ENCODE measurements around the gene SMAP1. TPM values are rescaled to one million over a fixed set of nuclear protein-coding genes. Genes with fewer than 3 reads are reported as not detected.
A peak's percentile ranks its signal among the peaks of the same experiment; 100 is the strongest.

Gene SMAP1
- total RNA-seq, 1 donor from 2014 or later, result 40.4 TPM

GRCh38 chr6:70700922-70701876 lies 33.5 kb downstream of the SMAP1 start:
- Mint-ChIP-seq H3K27ac (ENCODE audit: unreplicated experiment) (no peak overlapping the region), H3K4me3 (ENCODE audit: unreplicated experiment) (no peak overlapping the region), H3K27me3 (ENCODE audit: unreplicated experiment) (no peaks in the 10 kb centered on the region), H3K4me1 (ENCODE audit: unreplicated experiment) (peaks cover 6% of the 10 kb centered on the region), H3K9me3 (ENCODE audit: unreplicated experiment) (no peaks in the 10 kb centered on the region), H3K36me3 (ENCODE audit: low read depth, unreplicated experiment) (peaks cover 3% of the 10 kb centered on the region)
- DNase-seq (ENCODE audit: low spot score), result no peak
- no peak for TF ChIP-seq CTCF (IDR thresholded peaks at IDR 0.05; ENCODE audit: unreplicated experiment)

- peaks cover 11% of the 10 kb centered on the region for H3K4me1 Mint-ChIP-seq (ENCODE audit: unreplicated experiment)
Measured at GRCh38 chr6:70705772-70706171, 38.1 kb downstream of the SMAP1 start.

GRCh38 chr6:70706491-70707123 lies 38.9 kb downstream of the SMAP1 start:
- no peak overlapping the region for H3K4me3 Mint-ChIP-seq (ENCODE audit: unreplicated experiment)
- H3K4me1 Mint-ChIP-seq (ENCODE audit: unreplicated experiment), result peaks cover 11% of the 10 kb centered on the region
- peaks cover 1% of the 10 kb centered on the region for H3K36me3 Mint-ChIP-seq (ENCODE audit: low read depth, unreplicated experiment)
- peak; percentile 82 for TF ChIP-seq CTCF (IDR thresholded peaks at IDR 0.05; ENCODE audit: unreplicated experiment)
- no peak overlapping the region for H3K27ac Mint-ChIP-seq (ENCODE audit: unreplicated experiment)
- no peaks in the 10 kb centered on the region for H3K27me3 Mint-ChIP-seq (ENCODE audit: unreplicated experiment)
- DNase-seq (ENCODE audit: low spot score), result peak; percentile 17
- no peaks in the 10 kb centered on the region for H3K9me3 Mint-ChIP-seq (ENCODE audit: unreplicated experiment)

More at GRCh38 chr6:70705772-70706171, 38.1 kb downstream of the SMAP1 start:
- DNase-seq (ENCODE audit: low spot score), result no peak
- no peak for TF ChIP-seq CTCF (IDR thresholded peaks at IDR 0.05; ENCODE audit: unreplicated experiment)
- no peaks in the 10 kb centered on the region for H3K27me3 Mint-ChIP-seq (ENCODE audit: unreplicated experiment)
- peaks cover 3% of the 10 kb centered on the region for H3K36me3 Mint-ChIP-seq (ENCODE audit: low read depth, unreplicated experiment)
- no peak overlapping the region for H3K27ac Mint-ChIP-seq (ENCODE audit: unreplicated experiment)
- no peaks in the 10 kb centered on the region for H3K9me3 Mint-ChIP-seq (ENCODE audit: unreplicated experiment)
- H3K4me3 Mint-ChIP-seq (ENCODE audit: unreplicated experiment), result no peak overlapping the region

GRCh38 chr6:70707893-70708292 lies 40.2 kb downstream of the SMAP1 start:
- Mint-ChIP-seq H3K4me3 (ENCODE audit: unreplicated experiment) (no peak overlapping the region), H3K36me3 (ENCODE audit: low read depth, unreplicated experiment) (no peaks in the 10 kb centered on the region), H3K27ac (ENCODE audit: unreplicated experiment) (no peak overlapping the region)

More at GRCh38 chr6:70707893-70708292, 40.2 kb downstream of the SMAP1 start:
- Mint-ChIP-seq H3K9me3 (ENCODE audit: unreplicated experiment) (no peaks in the 10 kb centered on the region), H3K4me1 (ENCODE audit: unreplicated experiment) (peaks cover 11% of the 10 kb centered on the region), H3K27me3 (ENCODE audit: unreplicated experiment) (no peaks in the 10 kb centered on the region)
- TF ChIP-seq CTCF (IDR thresholded peaks at IDR 0.05; ENCODE audit: unreplicated experiment), result no peak
- DNase-seq (ENCODE audit: low spot score), result no peak
